ENCODE measurements around the gene ALPK3. TPM values are rescaled to one million over a fixed set of nuclear protein-coding genes. Genes with fewer than 3 reads are reported as not detected.

The ALPK3 gene, protein sequence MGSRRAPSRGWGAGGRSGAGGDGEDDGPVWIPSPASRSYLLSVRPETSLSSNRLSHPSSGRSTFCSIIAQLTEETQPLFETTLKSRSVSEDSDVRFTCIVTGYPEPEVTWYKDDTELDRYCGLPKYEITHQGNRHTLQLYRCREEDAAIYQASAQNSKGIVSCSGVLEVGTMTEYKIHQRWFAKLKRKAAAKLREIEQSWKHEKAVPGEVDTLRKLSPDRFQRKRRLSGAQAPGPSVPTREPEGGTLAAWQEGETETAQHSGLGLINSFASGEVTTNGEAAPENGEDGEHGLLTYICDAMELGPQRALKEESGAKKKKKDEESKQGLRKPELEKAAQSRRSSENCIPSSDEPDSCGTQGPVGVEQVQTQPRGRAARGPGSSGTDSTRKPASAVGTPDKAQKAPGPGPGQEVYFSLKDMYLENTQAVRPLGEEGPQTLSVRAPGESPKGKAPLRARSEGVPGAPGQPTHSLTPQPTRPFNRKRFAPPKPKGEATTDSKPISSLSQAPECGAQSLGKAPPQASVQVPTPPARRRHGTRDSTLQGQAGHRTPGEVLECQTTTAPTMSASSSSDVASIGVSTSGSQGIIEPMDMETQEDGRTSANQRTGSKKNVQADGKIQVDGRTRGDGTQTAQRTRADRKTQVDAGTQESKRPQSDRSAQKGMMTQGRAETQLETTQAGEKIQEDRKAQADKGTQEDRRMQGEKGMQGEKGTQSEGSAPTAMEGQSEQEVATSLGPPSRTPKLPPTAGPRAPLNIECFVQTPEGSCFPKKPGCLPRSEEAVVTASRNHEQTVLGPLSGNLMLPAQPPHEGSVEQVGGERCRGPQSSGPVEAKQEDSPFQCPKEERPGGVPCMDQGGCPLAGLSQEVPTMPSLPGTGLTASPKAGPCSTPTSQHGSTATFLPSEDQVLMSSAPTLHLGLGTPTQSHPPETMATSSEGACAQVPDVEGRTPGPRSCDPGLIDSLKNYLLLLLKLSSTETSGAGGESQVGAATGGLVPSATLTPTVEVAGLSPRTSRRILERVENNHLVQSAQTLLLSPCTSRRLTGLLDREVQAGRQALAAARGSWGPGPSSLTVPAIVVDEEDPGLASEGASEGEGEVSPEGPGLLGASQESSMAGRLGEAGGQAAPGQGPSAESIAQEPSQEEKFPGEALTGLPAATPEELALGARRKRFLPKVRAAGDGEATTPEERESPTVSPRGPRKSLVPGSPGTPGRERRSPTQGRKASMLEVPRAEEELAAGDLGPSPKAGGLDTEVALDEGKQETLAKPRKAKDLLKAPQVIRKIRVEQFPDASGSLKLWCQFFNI (N-terminal part only)
- total RNA-seq (2021) (16.5 to 23.0 TPM (median 20.9 TPM) in 3 replicates), Bru-seq, nascent RNA (percentile 66 among the genes with signal in this experiment)
- long read RNA-seq, experiment 1, full-length matches to known transcripts = 2 of 44 reads
- long read RNA-seq, experiment 1, partial matches to known transcripts = 20 of 44 reads
- long read RNA-seq, experiment 1, other reads (novel, unspliced or antisense) = 22 of 44 reads
- long read RNA-seq, experiment 2, partial matches to known transcripts = 3 of 26 reads
- long read RNA-seq, experiment 2, other reads (novel, unspliced or antisense) = 23 of 26 reads
- long read RNA-seq, experiment 3 = 0 reads

DNA sequence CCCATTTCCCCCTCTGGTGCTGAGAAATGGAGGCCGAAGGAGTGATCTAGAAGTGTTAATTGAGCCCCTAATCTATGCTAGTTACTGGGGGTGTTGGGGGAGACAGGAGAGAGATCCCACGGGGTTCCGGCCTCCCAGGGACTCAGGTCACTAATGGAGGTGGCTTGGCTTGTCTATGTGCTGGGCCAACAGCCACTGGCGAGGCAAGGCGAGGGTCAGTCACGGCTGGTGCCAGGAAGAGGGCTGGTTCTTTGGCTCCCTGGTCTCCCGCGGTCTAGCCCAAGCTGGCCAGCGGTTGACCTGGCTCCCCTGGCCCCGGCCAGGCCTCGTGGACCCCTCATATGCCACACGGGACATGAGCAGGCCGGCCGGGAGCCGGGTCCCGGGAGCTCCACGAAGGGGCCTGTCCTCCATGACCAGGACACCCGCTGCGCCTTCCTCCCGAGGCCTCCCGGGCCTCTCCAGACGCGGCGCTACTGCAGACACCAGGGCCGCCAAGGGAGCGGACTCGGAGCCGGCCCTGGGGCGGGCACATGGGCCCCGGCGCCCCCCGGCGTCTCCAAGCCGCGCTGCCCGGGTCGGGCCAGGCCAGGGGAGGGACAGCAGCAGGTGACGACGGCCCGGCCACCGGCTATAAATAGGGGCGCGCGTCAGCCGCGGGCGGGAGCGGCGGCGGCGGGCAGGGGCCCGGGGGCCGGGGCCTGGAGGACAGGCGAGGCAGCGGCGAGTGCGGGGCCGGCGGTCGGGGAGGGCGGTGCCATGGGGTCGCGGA, at the start of gene ALPK3:
TSS of gene ALPK3 (plus strand) at position 663 of the 772 bp plus-strand sequence. CDS start at position 760, 97 bp downstream.
- peak; percentile 63 for DNase-seq (ENCODE audit: low spot score)
- TF ChIP-seq ETV6 (CRISPR knock-in tag; IDR thresholded peaks at IDR 0.05) (no peak), ZNF423 (CRISPR knock-in tag; IDR thresholded peaks at IDR 0.05) (peak; percentile 87), ZNF317 (CRISPR knock-in tag; IDR thresholded peaks at IDR 0.05; ENCODE audit: borderline replicate concordance, low read depth) (peak; percentile 22; the same call in 1 of the 2 replicates), FOXP1 (CRISPR knock-in tag; IDR thresholded peaks at IDR 0.05; ENCODE audit: borderline replicate concordance) (peak; percentile 43; the same call in 1 of the 2 replicates)
- TF ChIP-seq, protein P1, sequence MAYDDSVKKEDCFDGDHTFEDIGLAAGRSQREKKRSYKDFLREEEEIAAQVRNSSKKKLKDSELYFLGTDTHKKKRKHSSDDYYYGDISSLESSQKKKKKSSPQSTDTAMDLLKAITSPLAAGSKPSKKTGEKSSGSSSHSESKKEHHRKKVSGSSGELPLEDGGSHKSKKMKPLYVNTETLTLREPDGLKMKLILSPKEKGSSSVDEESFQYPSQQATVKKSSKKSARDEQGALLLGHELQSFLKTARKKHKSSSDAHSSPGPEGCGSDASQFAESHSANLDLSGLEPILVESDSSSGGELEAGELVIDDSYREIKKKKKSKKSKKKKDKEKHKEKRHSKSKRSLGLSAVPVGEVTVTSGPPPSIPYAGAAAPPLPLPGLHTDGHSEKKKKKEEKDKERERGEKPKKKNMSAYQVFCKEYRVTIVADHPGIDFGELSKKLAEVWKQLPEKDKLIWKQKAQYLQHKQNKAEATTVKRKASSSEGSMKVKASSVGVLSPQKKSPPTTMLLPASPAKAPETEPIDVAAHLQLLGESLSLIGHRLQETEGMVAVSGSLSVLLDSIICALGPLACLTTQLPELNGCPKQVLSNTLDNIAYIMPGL (CRISPR knock-in tag; IDR thresholded peaks at IDR 0.05) = peak; percentile 77; the same call in 1 of the 2 replicates
- TF ChIP-seq, protein P2, sequence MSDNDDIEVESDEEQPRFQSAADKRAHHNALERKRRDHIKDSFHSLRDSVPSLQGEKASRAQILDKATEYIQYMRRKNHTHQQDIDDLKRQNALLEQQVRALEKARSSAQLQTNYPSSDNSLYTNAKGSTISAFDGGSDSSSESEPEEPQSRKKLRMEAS (CRISPR knock-in tag; IDR thresholded peaks at IDR 0.05) = peak; percentile 47; the same call in 1 of the 2 replicates
- TF ChIP-seq, protein P3, sequence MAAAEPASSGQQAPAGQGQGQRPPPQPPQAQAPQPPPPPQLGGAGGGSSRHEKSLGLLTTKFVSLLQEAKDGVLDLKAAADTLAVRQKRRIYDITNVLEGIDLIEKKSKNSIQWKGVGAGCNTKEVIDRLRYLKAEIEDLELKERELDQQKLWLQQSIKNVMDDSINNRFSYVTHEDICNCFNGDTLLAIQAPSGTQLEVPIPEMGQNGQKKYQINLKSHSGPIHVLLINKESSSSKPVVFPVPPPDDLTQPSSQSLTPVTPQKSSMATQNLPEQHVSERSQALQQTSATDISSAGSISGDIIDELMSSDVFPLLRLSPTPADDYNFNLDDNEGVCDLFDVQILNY (CRISPR knock-in tag; IDR thresholded peaks at IDR 0.05) = 0 out of 2 replicates have a peak, but pooled peaks have one; percentile 40
- TF ChIP-seq, protein P4, sequence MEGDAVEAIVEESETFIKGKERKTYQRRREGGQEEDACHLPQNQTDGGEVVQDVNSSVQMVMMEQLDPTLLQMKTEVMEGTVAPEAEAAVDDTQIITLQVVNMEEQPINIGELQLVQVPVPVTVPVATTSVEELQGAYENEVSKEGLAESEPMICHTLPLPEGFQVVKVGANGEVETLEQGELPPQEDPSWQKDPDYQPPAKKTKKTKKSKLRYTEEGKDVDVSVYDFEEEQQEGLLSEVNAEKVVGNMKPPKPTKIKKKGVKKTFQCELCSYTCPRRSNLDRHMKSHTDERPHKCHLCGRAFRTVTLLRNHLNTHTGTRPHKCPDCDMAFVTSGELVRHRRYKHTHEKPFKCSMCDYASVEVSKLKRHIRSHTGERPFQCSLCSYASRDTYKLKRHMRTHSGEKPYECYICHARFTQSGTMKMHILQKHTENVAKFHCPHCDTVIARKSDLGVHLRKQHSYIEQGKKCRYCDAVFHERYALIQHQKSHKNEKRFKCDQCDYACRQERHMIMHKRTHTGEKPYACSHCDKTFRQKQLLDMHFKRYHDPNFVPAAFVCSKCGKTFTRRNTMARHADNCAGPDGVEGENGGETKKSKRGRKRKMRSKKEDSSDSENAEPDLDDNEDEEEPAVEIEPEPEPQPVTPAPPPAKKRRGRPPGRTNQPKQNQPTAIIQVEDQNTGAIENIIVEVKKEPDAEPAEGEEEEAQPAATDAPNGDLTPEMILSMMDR (IDR thresholded peaks at IDR 0.05) = no peak
- POLR2A ChIA-PET = interaction anchor here (1.0 kb wide), 1 partner anchor 162 kb away, joined by 3 read pairs; no protein-coding TSS in a partner anchor
- Mint-ChIP-seq H3K4me1 (peaks cover 34% of the 10 kb centered on the region), H3K9me3 (no peaks in the 10 kb centered on the region), H3K27ac (peak within 1 kb of the TSS; percentile 91), H3K27me3 (ENCODE audit: low read depth) (peaks cover 7% of the 10 kb centered on the region), H3K36me3 (no peaks in the 10 kb centered on the region; the same call in 1 of the 2 replicates), H3K4me3 (peak within 1 kb of the TSS; percentile 72)
- CTCF ChIA-PET = interaction anchor here (0.6 to 2.7 kb wide), 8 partner anchors 8 to 246 kb away, joined by 3 to 10 read pairs (median 4); partner anchors contain the start of gene SEC11A
- peak; percentile 51 for ATAC-seq

DNA sequence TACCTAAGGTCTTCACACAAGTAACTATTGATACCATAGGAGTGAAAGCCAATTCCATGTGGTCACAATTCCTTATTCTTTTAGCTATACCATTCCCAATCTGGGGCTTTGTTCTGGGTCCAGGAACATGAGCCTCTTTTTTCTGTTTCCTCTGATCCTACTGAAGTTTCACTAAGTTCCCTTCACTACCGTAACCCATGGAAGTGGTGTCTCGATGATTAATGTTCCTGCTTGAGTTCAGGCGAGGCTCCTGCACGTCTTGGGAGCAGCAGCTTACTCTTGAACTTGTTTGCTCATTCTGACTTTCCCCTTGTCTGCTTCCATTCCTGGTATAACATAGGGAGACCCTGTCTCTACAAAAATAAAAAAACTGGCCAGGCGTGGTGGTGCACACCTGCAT, 45.1 kb upstream of the ALPK3 start:
- H3K9me3 Mint-ChIP-seq = no peaks in the 10 kb centered on the region
- H3K4me1 Mint-ChIP-seq = peaks cover 6% of the 10 kb centered on the region
- DNase-seq (ENCODE audit: low spot score) = no peak
- POLR2A ChIA-PET = interaction anchor here (0.6 kb wide), 1 partner anchor 144 kb away, joined by 3 read pairs; no protein-coding TSS in a partner anchor
- TF ChIP-seq, protein P3 (CRISPR knock-in tag; IDR thresholded peaks at IDR 0.05) = no peak
- no peak for TF ChIP-seq TEAD1 (CRISPR knock-in tag; IDR thresholded peaks at IDR 0.05)
- TF ChIP-seq, protein P5, sequence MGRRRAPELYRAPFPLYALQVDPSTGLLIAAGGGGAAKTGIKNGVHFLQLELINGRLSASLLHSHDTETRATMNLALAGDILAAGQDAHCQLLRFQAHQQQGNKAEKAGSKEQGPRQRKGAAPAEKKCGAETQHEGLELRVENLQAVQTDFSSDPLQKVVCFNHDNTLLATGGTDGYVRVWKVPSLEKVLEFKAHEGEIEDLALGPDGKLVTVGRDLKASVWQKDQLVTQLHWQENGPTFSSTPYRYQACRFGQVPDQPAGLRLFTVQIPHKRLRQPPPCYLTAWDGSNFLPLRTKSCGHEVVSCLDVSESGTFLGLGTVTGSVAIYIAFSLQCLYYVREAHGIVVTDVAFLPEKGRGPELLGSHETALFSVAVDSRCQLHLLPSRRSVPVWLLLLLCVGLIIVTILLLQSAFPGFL (CRISPR knock-in tag; IDR thresholded peaks at IDR 0.05; ENCODE audit: borderline replicate concordance) = no peak
- no peaks in the 10 kb centered on the region for H3K27me3 Mint-ChIP-seq (ENCODE audit: low read depth)
- H3K4me3 Mint-ChIP-seq = no peak overlapping the region
- no peak overlapping the region for H3K27ac Mint-ChIP-seq
- peaks cover 20% of the 10 kb centered on the region for H3K36me3 Mint-ChIP-seq
- CTCF ChIA-PET = interaction anchor here (0.6 kb wide), 1 partner anchor 12 kb away, joined by 3 read pairs; no protein-coding TSS in a partner anchor
- ATAC-seq = no peak
